HEK293 (cell line): ENCODE results near the gene COMMD4.

Experiments used
- CTCF ChIA-PET: fragments of 350-600 bp; formaldehyde crosslinking; extraction: SDS; loops from one replicate; lab custom pipeline; 2021; ENCODE audit warnings: antibody characterized with exemption; lab: Yijun Ruan, JAX
- POLR2A ChIA-PET: fragments of 300-600 bp; formaldehyde crosslinking; extraction: SDS; loops from one replicate; lab custom pipeline; 2020; ENCODE audit warnings: antibody characterized with exemption, inconsistent platforms; lab: Yijun Ruan, JAX
- H3K27ac ChIP-seq: fragments of 200-500 bp; sonication (Bioruptor generic); 2 replicates; pipeline ENCODE4 v1.5.1; 2014; ENCODE audit warnings: low read depth, low read length, control low read depth, inconsistent platforms; ENCODE audit errors: extremely low read depth
- H3K36me3 ChIP-seq, 2 experiments: fragments of 200-500 bp in 1 of 2; sonication (Bioruptor generic) in 1 of 2; 1 replicate in 1 of 2; 2 replicates in 1 of 2; pipeline ENCODE4 v1.5.1; 2014 to 2017; ENCODE audit warnings: inconsistent platforms in 2 of 2, low read length in 2 of 2; ENCODE audit not compliant: control insufficient read depth in 2 of 2, insufficient read depth in 1 of 2
- H3K4me1 ChIP-seq: fragments of 200-500 bp; sonication (Bioruptor generic); 2 replicates; pipeline ENCODE4 v1.5.1; 2014; ENCODE audit warnings: mild to moderate bottlenecking, low read length, inconsistent platforms; ENCODE audit not compliant: control insufficient read depth, insufficient read depth
- H3K4me3 ChIP-seq: 2 replicates; pipeline ENCODE4 v1.5.1; 2011; ENCODE audit warnings: low read depth, mild to moderate bottlenecking, control low read depth, low read length, moderate library complexity
- H3K9me3 ChIP-seq: fragments of 200-500 bp; sonication (Bioruptor generic); 2 replicates; pipeline ENCODE4 v1.5.1; 2014; ENCODE audit warnings: low read depth, low read length, inconsistent platforms; ENCODE audit not compliant: control insufficient read depth, insufficient read depth
- EGR2 ChIP-seq: fragments of 450-650 bp; formaldehyde crosslinking; IDR thresholded peaks from 2 replicates; pipeline ENCODE4 v1.5.1; 2016; ENCODE audit warnings: low read depth, missing biosample characterization, missing genetic modification characterization
- GLIS2 ChIP-seq: fragments of 450-650 bp; formaldehyde crosslinking; IDR thresholded peaks from 2 replicates; pipeline ENCODE4 v1.5.1; 2016; ENCODE audit warnings: missing biosample characterization, missing genetic modification characterization
- REPIN1 ChIP-seq: fragments of 450-650 bp; formaldehyde crosslinking; IDR thresholded peaks from 2 replicates; pipeline ENCODE4 v1.5.1; 2017; ENCODE audit warnings: missing biosample characterization, missing genetic modification characterization, low read depth
- ZFHX2 ChIP-seq: fragments of 450-650 bp; formaldehyde crosslinking; conservative IDR thresholded peaks from 2 replicates; pipeline ENCODE4 v1.5.1; 2016; ENCODE audit warnings: missing biosample characterization, missing genetic modification characterization
- ZNF2 ChIP-seq: fragments of 450-650 bp; formaldehyde crosslinking; IDR thresholded peaks from 2 replicates; pipeline ENCODE4 v1.5.1; 2016; ENCODE audit warnings: missing biosample characterization, missing genetic modification characterization
- ZNF24 ChIP-seq: fragments of 450-650 bp; formaldehyde crosslinking; IDR thresholded peaks from 2 replicates; pipeline ENCODE4 v1.5.1; 2016; ENCODE audit warnings: missing biosample characterization, missing genetic modification characterization
- ZNF274 ChIP-seq, 2 experiments: fragments of 200-500 bp in 1 of 2; fragments of 450-650 bp in 1 of 2; sonication (Bioruptor generic) in 1 of 2; formaldehyde crosslinking in 1 of 2; IDR thresholded peaks; 2 replicates each; pipeline versions ENCODE4 v1.5.1 to v1.6.1; 2014 to 2016; ENCODE audit warnings: borderline replicate concordance in 1 of 2, inconsistent platforms in 1 of 2, low read length in 1 of 2, missing biosample characterization in 1 of 2, missing genetic modification characterization in 1 of 2
- ZNF391 ChIP-seq: fragments of 450-650 bp; formaldehyde crosslinking; IDR thresholded peaks from 2 replicates; pipeline ENCODE4 v1.5.1; 2016; ENCODE audit warnings: low read depth, missing biosample characterization, missing genetic modification characterization, borderline replicate concordance
- ZNF394 ChIP-seq: fragments of 450-650 bp; formaldehyde crosslinking; IDR thresholded peaks from 2 replicates; pipeline ENCODE4 v1.5.1; 2016; ENCODE audit warnings: missing biosample characterization, missing genetic modification characterization, mild to moderate bottlenecking, moderate library complexity, borderline replicate concordance
- ZNF473 ChIP-seq: fragments of 450-650 bp; formaldehyde crosslinking; IDR thresholded peaks from 2 replicates; pipeline ENCODE4 v1.5.1; 2017; ENCODE audit warnings: missing biosample characterization, missing genetic modification characterization
- ZNF529 ChIP-seq: fragments of 450-650 bp; formaldehyde crosslinking; IDR thresholded peaks from 2 replicates; pipeline ENCODE4 v1.5.1; 2017; ENCODE audit warnings: missing genetic modification characterization, missing biosample characterization; ENCODE audit not compliant: insufficient replicate concordance
- ZNF560 ChIP-seq: fragments of 450-650 bp; formaldehyde crosslinking; IDR thresholded peaks from 2 replicates; pipeline ENCODE4 v1.5.1; 2017; ENCODE audit warnings: missing biosample characterization, missing genetic modification characterization, borderline replicate concordance
- ZNF596 ChIP-seq: fragments of 450-650 bp; IDR thresholded peaks from 2 replicates; pipeline ENCODE4 v1.5.0; 2018; ENCODE audit warnings: missing biosample characterization, mild to moderate bottlenecking, missing genetic modification characterization, moderate library complexity
- ZNF677 ChIP-seq: fragments of 450-650 bp; IDR thresholded peaks from 2 replicates; pipeline ENCODE4 v1.5.0; 2018; ENCODE audit warnings: missing biosample characterization, mild to moderate bottlenecking, missing genetic modification characterization, moderate library complexity
- ZNF692 ChIP-seq: fragments of 450-650 bp; formaldehyde crosslinking; IDR thresholded peaks from 2 replicates; pipeline ENCODE4 v1.5.1; 2016; ENCODE audit warnings: missing biosample characterization, missing genetic modification characterization
- ZNF701 ChIP-seq: fragments of 450-650 bp; formaldehyde crosslinking; IDR thresholded peaks from 2 replicates; pipeline ENCODE4 v1.5.1; 2016; ENCODE audit warnings: missing biosample characterization, missing genetic modification characterization
- TF ChIP-seq, protein P1 (sequence below): fragments of 450-650 bp; formaldehyde crosslinking; IDR thresholded peaks from 2 replicates; pipeline ENCODE4 v1.5.1; 2016; ENCODE audit warnings: missing biosample characterization, missing genetic modification characterization, borderline replicate concordance
- TF ChIP-seq, protein P2 (sequence below): IDR thresholded peaks from 2 replicates; pipeline ENCODE4 v1.6.1; 2011; ENCODE audit warnings: mild to moderate bottlenecking, low read depth, low read length, borderline replicate concordance

The COMMD4 gene

DNA sequence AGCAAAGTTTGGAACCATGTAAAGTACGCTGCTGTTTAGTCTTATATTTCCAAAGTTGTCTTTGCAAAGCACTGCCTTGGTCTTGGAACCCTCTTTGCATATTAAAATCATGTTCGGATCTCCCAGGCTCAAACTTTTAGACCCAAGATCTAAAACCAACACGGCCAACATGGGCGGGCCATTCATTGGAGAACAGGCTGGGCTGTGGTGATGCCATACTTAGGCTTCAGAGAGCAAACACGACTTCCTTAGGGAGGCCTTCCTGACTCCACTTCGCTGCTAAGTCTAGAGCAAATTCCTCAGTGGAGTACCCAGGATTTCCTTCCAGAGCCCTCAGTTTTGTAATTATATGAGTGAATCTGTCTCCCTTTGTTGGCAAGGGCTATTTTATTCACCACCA lies 29.0 kb downstream of the COMMD4 start (continued):
- TF ChIP-seq REPIN1 (no peak), ZNF274 (IDR thresholded peaks at IDR 0.05; ENCODE audit: low read length) (no peak), ZNF274 (tag by site-specific recombination; IDR thresholded peaks at IDR 0.05; ENCODE audit: borderline replicate concordance) (no peak), ZNF692 (no peak), ZNF529 (tag by site-specific recombination) (no peak), ZNF24 (tag by site-specific recombination) (no peak), ZNF2 (tag by site-specific recombination) (no peak)

DNA sequence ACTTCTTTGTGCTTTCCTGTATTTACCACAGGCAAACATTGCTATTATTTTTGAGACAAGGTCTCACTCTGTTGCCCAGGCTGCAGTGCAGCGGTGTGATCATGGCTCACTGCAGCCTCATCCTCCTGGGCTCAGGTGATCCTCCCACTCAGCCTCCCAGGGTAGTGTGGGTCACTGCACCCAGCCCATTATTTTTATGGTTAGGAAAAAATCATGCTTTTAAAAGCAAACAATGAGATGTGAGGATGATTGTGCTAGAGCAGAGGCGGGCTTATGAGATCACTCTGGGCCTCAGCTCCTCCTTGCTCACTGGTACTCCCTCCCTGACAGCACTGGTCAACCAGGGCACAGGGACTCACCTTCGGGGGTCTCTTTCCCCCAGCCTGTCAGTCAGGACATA lies 30.3 kb downstream of the COMMD4 start:
- H3K36me3 ChIP-seq = peaks cover 23 to 57% of the 10 kb centered on the region in 2 experiments

GRCh38 chr15:75367006-75367405 lies 31.1 kb downstream of the COMMD4 start:
- no peak for TF ChIP-seq ZNF596 (tag by site-specific recombination)
- TF ChIP-seq ZNF701 (tag by site-specific recombination) = no peak
- TF ChIP-seq, protein P1, sequence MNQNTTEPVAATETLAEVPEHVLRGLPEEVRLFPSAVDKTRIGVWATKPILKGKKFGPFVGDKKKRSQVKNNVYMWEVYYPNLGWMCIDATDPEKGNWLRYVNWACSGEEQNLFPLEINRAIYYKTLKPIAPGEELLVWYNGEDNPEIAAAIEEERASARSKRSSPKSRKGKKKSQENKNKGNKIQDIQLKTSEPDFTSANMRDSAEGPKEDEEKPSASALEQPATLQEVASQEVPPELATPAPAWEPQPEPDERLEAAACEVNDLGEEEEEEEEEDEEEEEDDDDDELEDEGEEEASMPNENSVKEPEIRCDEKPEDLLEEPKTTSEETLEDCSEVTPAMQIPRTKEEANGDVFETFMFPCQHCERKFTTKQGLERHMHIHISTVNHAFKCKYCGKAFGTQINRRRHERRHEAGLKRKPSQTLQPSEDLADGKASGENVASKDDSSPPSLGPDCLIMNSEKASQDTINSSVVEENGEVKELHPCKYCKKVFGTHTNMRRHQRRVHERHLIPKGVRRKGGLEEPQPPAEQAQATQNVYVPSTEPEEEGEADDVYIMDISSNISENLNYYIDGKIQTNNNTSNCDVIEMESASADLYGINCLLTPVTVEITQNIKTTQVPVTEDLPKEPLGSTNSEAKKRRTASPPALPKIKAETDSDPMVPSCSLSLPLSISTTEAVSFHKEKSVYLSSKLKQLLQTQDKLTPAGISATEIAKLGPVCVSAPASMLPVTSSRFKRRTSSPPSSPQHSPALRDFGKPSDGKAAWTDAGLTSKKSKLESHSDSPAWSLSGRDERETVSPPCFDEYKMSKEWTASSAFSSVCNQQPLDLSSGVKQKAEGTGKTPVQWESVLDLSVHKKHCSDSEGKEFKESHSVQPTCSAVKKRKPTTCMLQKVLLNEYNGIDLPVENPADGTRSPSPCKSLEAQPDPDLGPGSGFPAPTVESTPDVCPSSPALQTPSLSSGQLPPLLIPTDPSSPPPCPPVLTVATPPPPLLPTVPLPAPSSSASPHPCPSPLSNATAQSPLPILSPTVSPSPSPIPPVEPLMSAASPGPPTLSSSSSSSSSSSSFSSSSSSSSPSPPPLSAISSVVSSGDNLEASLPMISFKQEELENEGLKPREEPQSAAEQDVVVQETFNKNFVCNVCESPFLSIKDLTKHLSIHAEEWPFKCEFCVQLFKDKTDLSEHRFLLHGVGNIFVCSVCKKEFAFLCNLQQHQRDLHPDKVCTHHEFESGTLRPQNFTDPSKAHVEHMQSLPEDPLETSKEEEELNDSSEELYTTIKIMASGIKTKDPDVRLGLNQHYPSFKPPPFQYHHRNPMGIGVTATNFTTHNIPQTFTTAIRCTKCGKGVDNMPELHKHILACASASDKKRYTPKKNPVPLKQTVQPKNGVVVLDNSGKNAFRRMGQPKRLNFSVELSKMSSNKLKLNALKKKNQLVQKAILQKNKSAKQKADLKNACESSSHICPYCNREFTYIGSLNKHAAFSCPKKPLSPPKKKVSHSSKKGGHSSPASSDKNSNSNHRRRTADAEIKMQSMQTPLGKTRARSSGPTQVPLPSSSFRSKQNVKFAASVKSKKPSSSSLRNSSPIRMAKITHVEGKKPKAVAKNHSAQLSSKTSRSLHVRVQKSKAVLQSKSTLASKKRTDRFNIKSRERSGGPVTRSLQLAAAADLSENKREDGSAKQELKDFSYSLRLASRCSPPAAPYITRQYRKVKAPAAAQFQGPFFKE = no peak
- TF ChIP-seq GLIS2 (tag by site-specific recombination) = no peak
- TF ChIP-seq ZNF677 (tag by site-specific recombination) = no peak
- TF ChIP-seq ZNF473 (tag by site-specific recombination) = no peak
- TF ChIP-seq ZNF560 (tag by site-specific recombination) = no peak
- Histone ChIP-seq H3K9me3 (no peaks in the 10 kb centered on the region), H3K4me3 (no peak overlapping the region), H3K27ac (no peak overlapping the region), H3K4me1 (peaks cover 8% of the 10 kb centered on the region), H3K36me3 (peaks cover 29 to 57% of the 10 kb centered on the region in 2 experiments)
- POLR2A ChIA-PET = interaction anchor here (1.0 to 5.8 kb wide), 9 partner anchors 7 to 344 kb away, joined by 3 to 242 read pairs (median 14); partner anchors contain the start of genes NEIL1, PPCDC, PTPN9 and SIN3A
- CTCF ChIA-PET = interaction anchor here (0.8 to 5.3 kb wide), 27 partner anchors 10 to 435 kb away, joined by 3 to 66 read pairs (median 9); partner anchors contain the start of genes COMMD4, IMP3, SIN3A and SNX33

More for the DNA sequence above, 30.3 kb downstream of the COMMD4 start:
- TF ChIP-seq, protein P2, sequence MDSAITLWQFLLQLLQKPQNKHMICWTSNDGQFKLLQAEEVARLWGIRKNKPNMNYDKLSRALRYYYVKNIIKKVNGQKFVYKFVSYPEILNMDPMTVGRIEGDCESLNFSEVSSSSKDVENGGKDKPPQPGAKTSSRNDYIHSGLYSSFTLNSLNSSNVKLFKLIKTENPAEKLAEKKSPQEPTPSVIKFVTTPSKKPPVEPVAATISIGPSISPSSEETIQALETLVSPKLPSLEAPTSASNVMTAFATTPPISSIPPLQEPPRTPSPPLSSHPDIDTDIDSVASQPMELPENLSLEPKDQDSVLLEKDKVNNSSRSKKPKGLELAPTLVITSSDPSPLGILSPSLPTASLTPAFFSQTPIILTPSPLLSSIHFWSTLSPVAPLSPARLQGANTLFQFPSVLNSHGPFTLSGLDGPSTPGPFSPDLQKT = no peak
- TF ChIP-seq ZNF394 (tag by site-specific recombination) (peak; percentile 68; the same call in 1 of the 2 replicates), EGR2 (tag by site-specific recombination) (peak; percentile 77), ZFHX2 (peak; percentile 58), ZNF391 (no peak)
- H3K4me1 ChIP-seq = peaks cover 8% of the 10 kb centered on the region
- H3K4me3 ChIP-seq = no peak overlapping the region
- POLR2A ChIA-PET = interaction anchor here (2.7 to 5.8 kb wide), 2 partner anchors 18 to 87 kb away, joined by 31 to 242 read pairs; partner anchors contain the start of genes NEIL1 and SIN3A
- CTCF ChIA-PET = interaction anchor here (1.4 to 5.3 kb wide), 6 partner anchors 11 to 318 kb away, joined by 6 to 66 read pairs (median 44); partner anchors contain the start of genes IMP3, SIN3A and SNX33
- H3K9me3 ChIP-seq = no peaks in the 10 kb centered on the region
- no peak overlapping the region for H3K27ac ChIP-seq
